ENCODE measurements around the gene NHSL1.

NHSL1 gene

GRCh38 chr6:138382498-138383265 lies 116.6 kb downstream of the NHSL1 start:
- TF ChIP-seq CTCF (IDR thresholded peaks at IDR 0.05) (peak; percentile 38), ZFX (IDR thresholded peaks at IDR 0.05; ENCODE audit: borderline replicate concordance) (no peak)
- H3K27ac ChIP-seq, result peak overlapping the region; percentile 97

DNA sequence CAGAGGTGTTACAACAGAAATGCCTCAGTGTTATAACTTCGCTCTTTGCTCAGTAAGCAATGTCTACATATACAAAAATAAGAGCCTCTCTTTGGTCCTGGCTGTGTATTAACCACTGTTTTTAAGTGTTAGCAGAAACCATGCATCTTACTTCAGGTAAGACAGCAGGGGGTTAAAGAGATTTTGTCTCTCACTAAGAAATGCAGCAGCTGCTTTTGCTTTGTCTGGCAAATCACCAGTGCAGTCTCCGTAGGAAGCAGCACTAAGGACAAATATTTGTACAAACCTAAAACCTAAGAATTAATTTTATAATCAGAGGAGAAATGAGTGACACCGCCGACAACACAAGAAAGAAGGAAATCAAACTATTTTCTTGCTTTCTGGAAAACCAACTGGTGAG lies 120.8 kb downstream of the NHSL1 start:
- peak overlapping the region; percentile 91 for H3K27ac ChIP-seq
- TF ChIP-seq CTCF (IDR thresholded peaks at IDR 0.05), result no peak
- TF ChIP-seq ZFX (IDR thresholded peaks at IDR 0.05; ENCODE audit: borderline replicate concordance), result no peak

GRCh38 chr6:138377844-138378243 lies 121.5 kb downstream of the NHSL1 start, which contains the start of gene SMIM28:
Gene SMIM28 (plus strand): TSS chr6:138377905. CDS start chr6:138378073, 168 bp downstream.
- TF ChIP-seq ZFX (IDR thresholded peaks at IDR 0.05; ENCODE audit: borderline replicate concordance) (no peak), CTCF (IDR thresholded peaks at IDR 0.05) (no peak)
- H3K27ac ChIP-seq, result peak within 1 kb of the TSS; percentile 91

- H3K27ac ChIP-seq, result peak overlapping the region; percentile 91
- TF ChIP-seq ZFX (IDR thresholded peaks at IDR 0.05; ENCODE audit: borderline replicate concordance) (no peak), CTCF (IDR thresholded peaks at IDR 0.05) (no peak)
Measured at GRCh38 chr6:138377042-138377441, 122.3 kb downstream of the NHSL1 start.

DNA sequence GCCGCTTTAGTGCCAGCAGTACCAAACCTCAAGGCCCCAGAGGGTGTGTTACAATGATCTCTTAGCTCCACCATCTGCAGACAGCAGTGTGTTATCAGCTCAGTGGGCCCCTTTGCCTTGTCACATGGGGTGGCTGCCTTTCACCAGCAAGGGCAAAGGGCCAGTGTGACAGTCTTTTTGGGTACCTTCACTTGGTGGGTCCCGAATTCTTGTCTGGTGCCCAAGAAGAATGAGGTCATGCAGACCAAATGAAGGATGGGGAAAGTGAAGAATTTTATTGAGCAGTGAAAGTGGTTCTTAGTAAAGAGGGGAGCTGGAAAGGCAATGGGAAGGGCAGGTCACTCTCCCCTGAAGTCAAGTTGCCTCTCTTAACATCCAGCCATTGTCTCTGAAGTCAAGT lies 124.5 kb downstream of the NHSL1 start:
- no peak overlapping the region for H3K27ac ChIP-seq
- TF ChIP-seq CTCF (IDR thresholded peaks at IDR 0.05) (no peak), ZFX (IDR thresholded peaks at IDR 0.05; ENCODE audit: borderline replicate concordance) (no peak)

- TF ChIP-seq ZFX (IDR thresholded peaks at IDR 0.05; ENCODE audit: borderline replicate concordance) (no peak), CTCF (IDR thresholded peaks at IDR 0.05) (no peak)
- H3K27ac ChIP-seq, result no peak overlapping the region
Measured at GRCh38 chr6:138374230-138374629, 125.1 kb downstream of the NHSL1 start.

GRCh38 chr6:138372711-138373463 lies 126.4 kb downstream of the NHSL1 start:
- H3K27ac ChIP-seq, result no peak overlapping the region

More at GRCh38 chr6:138372711-138373463, 126.4 kb downstream of the NHSL1 start:
- 0 out of 2 replicates have a peak, but pooled peaks have one; percentile 13 for TF ChIP-seq CTCF (IDR thresholded peaks at IDR 0.05)
- TF ChIP-seq ZFX (IDR thresholded peaks at IDR 0.05; ENCODE audit: borderline replicate concordance), result no peak

All from 22Rv1 (cell line).